Stimulated activated naive CD8-positive, alpha-beta T cell treated with anti-CD3 and anti-CD28 coated beads, Interleukin-15, Interleukin-2, amounts not matched to agents 100 ng/mL and 50 ng/mL, for 24 hours (primary cell): ENCODE measurements around the gene SNAP47.

ENCODE experiments used
- H3K27ac Mint-ChIP-seq: one replicate; pipeline ENCODE4 v1.8.0; 2021; ENCODE audit warnings: mild to moderate bottlenecking, mixed read lengths
- H3K27me3 Mint-ChIP-seq: one replicate; pipeline ENCODE4 v1.8.0; 2021; ENCODE audit warnings: mixed read lengths
- H3K36me3 Mint-ChIP-seq: one replicate; pipeline ENCODE4 v1.8.0; 2021; ENCODE audit warnings: low read depth, mixed read lengths
- H3K4me1 Mint-ChIP-seq: one replicate; pipeline ENCODE4 v1.8.0; 2021; ENCODE audit warnings: low read depth, mixed read lengths
- H3K4me3 Mint-ChIP-seq: one replicate; pipeline ENCODE4 v1.8.0; 2021; ENCODE audit warnings: mild to moderate bottlenecking, mixed read lengths
- H3K9me3 Mint-ChIP-seq: one replicate; pipeline ENCODE4 v1.8.0; 2021; ENCODE audit warnings: mixed read lengths

Gene SNAP47

GRCh38 chr1:227799756-227800155 lies 64.5 kb downstream of the SNAP47 start:
- Mint-ChIP-seq H3K27me3 (peaks cover 15% of the 10 kb centered on the region), H3K4me3 (no peak overlapping the region), H3K27ac (no peak overlapping the region), H3K9me3 (peaks cover 8% of the 10 kb centered on the region), H3K36me3 (no peaks in the 10 kb centered on the region), H3K4me1 (no peaks in the 10 kb centered on the region)

- no peak overlapping the region for H3K27ac Mint-ChIP-seq
- H3K4me1 Mint-ChIP-seq: peaks cover 5% of the 10 kb centered on the region
- H3K9me3 Mint-ChIP-seq: peaks cover 15% of the 10 kb centered on the region
- no peak overlapping the region for H3K4me3 Mint-ChIP-seq
- no peaks in the 10 kb centered on the region for H3K36me3 Mint-ChIP-seq
- H3K27me3 Mint-ChIP-seq: peaks cover 24% of the 10 kb centered on the region
Measured at GRCh38 chr1:227803933-227804332, 68.7 kb downstream of the SNAP47 start.

GRCh38 chr1:227805606-227806197 lies 70.5 kb downstream of the SNAP47 start:
- no peaks in the 10 kb centered on the region for H3K36me3 Mint-ChIP-seq
- H3K9me3 Mint-ChIP-seq: peaks cover 19% of the 10 kb centered on the region
- no peak overlapping the region for H3K4me3 Mint-ChIP-seq
- no peak overlapping the region for H3K27ac Mint-ChIP-seq
- peaks cover 11% of the 10 kb centered on the region for H3K4me1 Mint-ChIP-seq
- H3K27me3 Mint-ChIP-seq: peaks cover 24% of the 10 kb centered on the region

- Mint-ChIP-seq H3K36me3 (peaks cover 5% of the 10 kb centered on the region), H3K27me3 (peaks cover 18% of the 10 kb centered on the region), H3K9me3 (peaks cover 33% of the 10 kb centered on the region), H3K27ac (no peak overlapping the region), H3K4me3 (no peak overlapping the region), H3K4me1 (peaks cover 11% of the 10 kb centered on the region)
Measured at GRCh38 chr1:227808566-227808965, 73.3 kb downstream of the SNAP47 start.

- H3K36me3 Mint-ChIP-seq: peaks cover 5% of the 10 kb centered on the region
- no peak overlapping the region for H3K4me3 Mint-ChIP-seq
- peaks cover 35% of the 10 kb centered on the region for H3K9me3 Mint-ChIP-seq
- H3K27ac Mint-ChIP-seq: no peak overlapping the region
- H3K4me1 Mint-ChIP-seq: peaks cover 11% of the 10 kb centered on the region
- peaks cover 15% of the 10 kb centered on the region for H3K27me3 Mint-ChIP-seq
Measured at GRCh38 chr1:227809026-227809425, 73.8 kb downstream of the SNAP47 start.

- Mint-ChIP-seq H3K27ac (no peak overlapping the region), H3K9me3 (peaks cover 25% of the 10 kb centered on the region), H3K4me3 (no peak overlapping the region), H3K4me1 (peaks cover 10% of the 10 kb centered on the region), H3K27me3 (no peaks in the 10 kb centered on the region), H3K36me3 (peaks cover 5% of the 10 kb centered on the region)
Measured at GRCh38 chr1:227813962-227814361, 78.7 kb downstream of the SNAP47 start.

- H3K27me3 Mint-ChIP-seq: no peaks in the 10 kb centered on the region
- peaks cover 4% of the 10 kb centered on the region for H3K4me1 Mint-ChIP-seq
- H3K36me3 Mint-ChIP-seq: peaks cover 5% of the 10 kb centered on the region
- H3K27ac Mint-ChIP-seq: no peak within 1 kb of the TSS
- H3K4me3 Mint-ChIP-seq: no peak within 1 kb of the TSS
- H3K9me3 Mint-ChIP-seq: peaks cover 21% of the 10 kb centered on the region
Measured at GRCh38 chr1:227815468-227816409, 80.5 kb downstream of the SNAP47 start, which contains the start of gene PRSS38. Gene PRSS38, plus strand, starts transcription at chr1:227815675. Its CDS starts 42 bp downstream, at chr1:227815717.

- H3K4me1 Mint-ChIP-seq: peaks cover 4% of the 10 kb centered on the region
- no peak overlapping the region for H3K27ac Mint-ChIP-seq
- H3K36me3 Mint-ChIP-seq: peaks cover 5% of the 10 kb centered on the region
Measured at GRCh38 chr1:227816750-227817446, 81.7 kb downstream of the SNAP47 start.

GRCh38 chr1:227823537-227823936 lies 88.3 kb downstream of the SNAP47 start:
- peaks cover 11% of the 10 kb centered on the region for H3K27me3 Mint-ChIP-seq
- no peaks in the 10 kb centered on the region for H3K36me3 Mint-ChIP-seq

More at GRCh38 chr1:227816750-227817446, 81.7 kb downstream of the SNAP47 start:
- peaks cover 28% of the 10 kb centered on the region for H3K9me3 Mint-ChIP-seq
- H3K27me3 Mint-ChIP-seq: no peaks in the 10 kb centered on the region
- H3K4me3 Mint-ChIP-seq: no peak overlapping the region

GRCh38 chr1:227824204-227824603 lies 89.0 kb downstream of the SNAP47 start:
- H3K4me3 Mint-ChIP-seq: no peak overlapping the region
- H3K4me1 Mint-ChIP-seq: peaks cover 12% of the 10 kb centered on the region
- no peaks in the 10 kb centered on the region for H3K36me3 Mint-ChIP-seq
- peaks cover 9% of the 10 kb centered on the region for H3K9me3 Mint-ChIP-seq
- H3K27ac Mint-ChIP-seq: no peak overlapping the region
- peaks cover 11% of the 10 kb centered on the region for H3K27me3 Mint-ChIP-seq

More at GRCh38 chr1:227823537-227823936, 88.3 kb downstream of the SNAP47 start:
- H3K4me1 Mint-ChIP-seq: peaks cover 12% of the 10 kb centered on the region
- H3K27ac Mint-ChIP-seq: no peak overlapping the region
- H3K4me3 Mint-ChIP-seq: no peak overlapping the region
- peaks cover 9% of the 10 kb centered on the region for H3K9me3 Mint-ChIP-seq

- H3K9me3 Mint-ChIP-seq: peaks cover 3% of the 10 kb centered on the region
- no peak overlapping the region for H3K27ac Mint-ChIP-seq
- H3K4me1 Mint-ChIP-seq: peaks cover 12% of the 10 kb centered on the region
- H3K36me3 Mint-ChIP-seq: no peaks in the 10 kb centered on the region
- no peak overlapping the region for H3K4me3 Mint-ChIP-seq
- H3K27me3 Mint-ChIP-seq: peaks cover 11% of the 10 kb centered on the region
Measured at GRCh38 chr1:227828786-227829185, 93.6 kb downstream of the SNAP47 start.
